Right renal pelvis (tissue), 4 donors: Measurements from ENCODE around the gene KNSTRN. TPM values are rescaled to one million over a fixed set of nuclear protein-coding genes. Genes with fewer than 3 reads are reported as not detected.
A peak's percentile ranks its signal among the peaks of the same experiment; 100 is the strongest.

Source experiments
- DNase-seq, 4 donors: peaks; one replicate each; pipeline ENCODE4 v3.0.0-alpha.2; 2013; ENCODE audit warnings: low read depth in 4 of 4, low spot score in 3 of 4, missing footprints in 1 of 4
- polyA plus RNA-seq, 4 donors: library from polyadenylated mRNA; unstranded; fragments of 120-200 nt; gene quantifications; one replicate each; pipeline ENCODE4 v1.2.1, GENCODE V29; 2013; ENCODE audit not compliant: insufficient read length in 4 of 4

KNSTRN gene
- polyA plus RNA-seq, 4 donors, result 29.5 to 34.7 (median 31.0) TPM

DNA sequence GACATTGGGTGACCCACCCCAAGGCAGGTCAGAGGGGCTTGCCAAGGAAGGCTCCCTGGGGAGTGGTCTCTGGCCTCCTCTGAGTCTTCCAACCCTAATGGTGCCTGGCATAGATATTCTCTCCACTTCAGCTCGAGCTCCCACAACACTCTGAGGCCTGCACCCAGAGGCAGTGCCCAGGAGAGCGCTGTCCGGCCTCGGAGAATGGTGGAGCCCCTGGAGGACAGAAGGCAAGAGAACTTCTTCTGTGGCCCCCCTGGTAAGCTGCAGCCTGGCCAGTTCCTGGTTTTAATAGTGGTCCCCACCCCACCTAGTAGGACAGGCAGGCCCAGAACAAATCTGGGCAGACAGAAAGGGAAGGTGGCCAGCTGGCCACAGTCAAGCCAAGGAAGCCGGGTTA is 17.5 kb upstream of the KNSTRN start:
- no peak for DNase-seq

DNA sequence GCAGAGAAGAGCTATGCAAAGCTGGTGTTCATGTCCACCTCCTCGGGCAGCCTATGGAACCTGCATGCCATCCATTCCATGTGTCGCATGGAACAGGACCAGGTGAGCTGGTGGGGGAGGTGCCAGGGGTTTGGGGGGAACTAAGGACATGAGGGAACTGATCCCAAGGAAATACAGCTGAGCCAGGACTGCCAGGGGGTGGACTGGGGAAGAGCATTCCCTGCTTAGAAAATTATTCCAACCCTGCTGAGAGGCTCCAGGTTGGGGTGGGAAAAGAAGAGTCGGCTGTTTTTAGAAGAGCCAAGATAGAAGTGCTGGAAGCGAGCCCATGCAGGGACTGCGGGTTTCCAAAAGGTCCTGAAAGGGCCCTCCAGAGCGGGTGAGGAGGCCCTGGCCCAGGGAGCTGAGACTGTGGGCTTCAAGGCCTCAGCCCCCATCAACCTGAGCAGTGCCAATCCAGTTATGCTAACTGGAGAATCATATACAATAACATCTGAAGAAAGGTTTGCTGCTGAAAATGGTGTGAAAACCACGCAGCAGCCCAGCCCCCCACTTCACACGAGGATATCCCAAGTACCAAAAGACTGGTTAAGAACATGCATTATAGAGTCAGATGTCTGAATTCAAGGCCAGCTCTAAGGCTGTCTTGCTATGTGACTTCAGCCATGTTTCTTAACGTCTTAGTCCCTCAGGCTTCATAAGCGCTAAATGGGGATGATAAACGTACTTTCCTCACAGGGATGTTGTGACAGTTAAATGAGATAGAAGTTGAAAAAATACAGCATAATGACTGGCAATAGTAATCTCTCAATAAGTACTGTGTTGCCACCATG is 16.7 kb upstream of the KNSTRN start:
- no peak for DNase-seq

DNA sequence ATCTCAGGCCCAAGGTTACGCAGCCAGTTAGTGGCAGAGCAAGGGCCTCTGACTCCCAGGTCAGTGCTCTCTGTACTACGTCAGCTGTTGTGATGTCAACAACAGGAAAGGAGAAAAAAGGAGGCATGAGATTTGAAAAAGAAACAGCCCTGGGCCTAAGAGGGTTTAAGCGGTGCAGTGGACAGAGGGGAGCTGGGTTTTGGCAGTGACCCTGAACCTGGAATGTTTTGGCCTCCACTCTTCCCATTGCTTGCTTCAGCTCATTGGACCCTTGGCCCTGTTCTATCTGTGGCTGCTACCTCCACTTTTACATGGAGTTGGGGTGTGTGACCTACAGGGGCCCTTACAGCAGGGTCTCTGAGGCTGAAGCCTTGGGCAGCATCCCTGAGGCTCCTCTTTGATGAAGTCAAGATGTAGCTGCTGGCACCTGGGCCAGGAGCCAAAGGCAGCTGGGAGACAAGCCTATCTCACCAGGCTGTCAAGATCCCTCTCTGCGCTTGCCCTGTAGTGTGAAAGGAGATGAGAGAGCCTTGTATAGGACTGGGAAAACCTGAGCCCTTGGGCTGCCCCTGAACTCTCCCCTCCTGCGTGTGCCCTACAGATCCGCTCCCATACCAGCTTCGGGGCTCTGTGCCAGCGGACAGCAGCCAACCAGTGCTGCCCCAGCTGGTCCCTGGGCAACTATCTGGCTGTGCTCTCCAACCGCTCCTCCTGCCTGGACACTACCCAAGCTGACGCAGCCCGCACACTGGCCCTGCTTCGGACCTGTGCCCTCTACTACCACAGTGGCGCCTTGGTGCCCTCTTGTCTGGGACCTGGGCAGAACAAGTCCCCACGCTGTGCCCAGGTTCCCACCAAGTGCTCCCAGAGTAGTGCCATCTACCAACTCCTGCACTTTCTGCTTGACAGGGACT is 15.8 kb upstream of the KNSTRN start:
- DNase-seq, result no peak

GRCh38 chr15:40367371-40367685 is 15.2 kb upstream of the KNSTRN start:
- no peak for DNase-seq

DNA sequence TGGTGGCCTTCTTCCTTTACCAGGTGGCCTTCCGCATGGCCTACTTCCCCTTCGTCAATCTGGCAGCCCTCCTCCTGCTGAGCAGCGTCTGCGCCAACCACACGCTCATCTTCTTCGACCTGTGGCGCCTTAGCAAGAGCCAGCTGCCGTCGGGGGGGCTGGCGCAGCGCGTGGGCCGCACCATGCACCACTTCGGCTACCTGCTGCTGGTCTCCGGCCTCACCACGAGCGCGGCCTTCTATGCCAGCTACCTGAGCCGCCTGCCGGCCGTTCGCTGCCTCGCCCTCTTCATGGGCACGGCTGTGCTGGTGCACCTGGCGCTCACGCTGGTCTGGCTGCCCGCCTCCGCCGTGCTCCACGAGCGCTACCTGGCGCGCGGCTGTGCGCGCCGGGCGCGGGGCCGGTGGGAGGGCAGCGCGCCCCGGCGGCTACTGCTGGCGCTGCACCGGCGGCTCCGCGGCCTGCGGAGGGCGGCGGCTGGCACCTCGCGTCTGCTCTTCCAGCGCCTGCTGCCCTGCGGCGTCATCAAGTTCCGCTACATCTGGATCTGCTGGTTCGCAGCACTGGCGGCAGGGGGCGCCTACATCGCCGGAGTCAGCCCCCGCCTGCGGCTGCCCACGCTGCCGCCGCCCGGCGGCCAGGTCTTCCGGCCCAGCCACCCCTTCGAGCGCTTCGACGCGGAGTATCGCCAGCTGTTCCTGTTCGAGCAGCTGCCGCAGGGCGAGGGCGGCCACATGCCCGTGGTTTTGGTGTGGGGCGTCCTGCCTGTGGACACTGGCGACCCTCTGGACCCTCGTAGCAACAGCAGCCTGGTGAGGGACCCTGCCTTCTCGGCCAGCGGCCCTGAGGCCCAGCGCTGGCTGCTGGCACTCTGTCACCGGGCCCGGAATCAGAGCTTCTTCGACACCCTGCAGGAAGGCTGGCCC is 14.6 kb upstream of the KNSTRN start:
- peak; percentile 68 to 76 (median 73) for DNase-seq

- no peak for DNase-seq
Observed at GRCh38 chr15:40368719-40369473, 13.6 kb upstream of the KNSTRN start.

DNA sequence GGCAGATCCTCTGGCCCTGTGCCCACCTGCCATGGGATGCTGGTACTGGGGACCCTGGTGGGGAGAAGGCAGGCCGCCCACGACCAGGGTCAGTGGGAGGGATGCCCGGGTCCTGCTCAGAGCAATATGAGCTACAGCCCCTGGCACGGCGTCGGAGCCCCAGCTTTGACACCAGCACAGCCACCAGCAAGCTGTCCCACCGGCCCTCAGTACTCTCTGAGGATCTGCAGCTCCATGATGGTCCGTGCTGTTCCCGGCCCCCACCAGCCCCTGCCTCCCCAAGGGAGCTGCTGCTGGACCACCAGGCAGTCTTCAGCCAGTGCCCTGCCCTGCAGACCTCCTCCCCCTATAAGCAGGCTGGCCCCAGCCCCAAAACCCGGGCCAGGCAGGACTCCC is 13.0 kb upstream of the KNSTRN start:
- no peak for DNase-seq

DNA sequence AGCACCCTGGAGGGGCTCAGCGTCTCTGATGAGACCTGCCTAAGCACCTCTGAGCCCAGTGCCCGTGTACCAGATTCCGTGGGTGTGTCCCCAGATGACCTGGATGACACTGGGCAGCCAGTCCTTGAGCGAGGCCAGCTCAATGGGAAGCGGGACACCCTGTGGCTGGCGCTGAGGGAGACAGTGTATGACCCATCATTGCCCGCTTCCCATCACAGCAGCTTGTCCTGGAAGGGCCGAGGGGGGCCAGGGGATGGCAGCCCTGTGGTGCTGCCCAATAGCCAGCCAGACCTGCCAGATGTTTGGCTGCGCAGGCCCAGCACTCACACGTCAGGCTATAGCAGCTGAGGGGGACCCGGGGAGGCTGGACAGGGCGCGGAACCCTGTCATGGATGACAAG is 12.6 kb upstream of the KNSTRN start:
- no peak for DNase-seq

- DNase-seq, result no peak
Observed at GRCh38 chr15:40372981-40373380, 9.5 kb upstream of the KNSTRN start.

GRCh38 chr15:40377606-40378005 is 4.9 kb upstream of the KNSTRN start:
- no peak for DNase-seq

GRCh38 chr15:40379374-40379773 is 3.1 kb upstream of the KNSTRN start:
- no peak for DNase-seq

- DNase-seq, result no peak
Observed at GRCh38 chr15:40379853-40380252, 2.7 kb upstream of the KNSTRN start.

- no peak for DNase-seq
Observed at GRCh38 chr15:40380636-40381035, 1.9 kb upstream of the KNSTRN start.

DNA sequence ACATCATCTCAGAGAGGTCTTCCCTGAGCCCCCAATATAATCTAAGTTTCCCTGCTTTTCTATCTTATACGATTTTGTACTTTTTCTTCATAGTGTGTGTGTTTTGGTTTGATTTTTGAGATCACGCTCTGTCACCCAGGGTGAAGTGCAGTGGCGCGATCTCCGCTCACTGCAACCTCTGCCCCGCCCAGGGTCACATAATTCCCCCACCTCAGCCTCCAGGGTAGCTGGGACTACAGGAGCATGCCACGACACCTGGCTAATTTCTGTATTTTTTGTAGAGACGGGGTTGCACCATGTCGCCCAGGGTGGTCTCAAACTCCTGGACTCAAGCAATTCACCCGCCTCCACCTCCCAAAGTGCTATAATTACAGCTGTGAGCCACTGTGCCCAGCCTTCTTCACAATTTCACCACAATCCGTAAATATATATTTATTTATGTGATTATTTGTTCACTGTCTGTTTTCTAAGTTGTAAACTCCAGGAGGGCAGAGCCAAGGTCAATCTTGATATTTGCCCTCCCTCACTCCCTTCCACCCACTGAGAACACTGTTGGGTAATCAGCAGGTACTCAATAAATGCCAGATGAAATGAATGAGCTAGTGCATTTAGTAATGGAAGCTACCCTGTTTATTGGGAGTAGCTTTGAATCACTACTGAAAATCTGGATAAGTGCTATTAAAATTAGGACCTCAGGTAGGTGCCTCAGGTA is 547 bp upstream of the KNSTRN start:
- no peak for DNase-seq

DNA sequence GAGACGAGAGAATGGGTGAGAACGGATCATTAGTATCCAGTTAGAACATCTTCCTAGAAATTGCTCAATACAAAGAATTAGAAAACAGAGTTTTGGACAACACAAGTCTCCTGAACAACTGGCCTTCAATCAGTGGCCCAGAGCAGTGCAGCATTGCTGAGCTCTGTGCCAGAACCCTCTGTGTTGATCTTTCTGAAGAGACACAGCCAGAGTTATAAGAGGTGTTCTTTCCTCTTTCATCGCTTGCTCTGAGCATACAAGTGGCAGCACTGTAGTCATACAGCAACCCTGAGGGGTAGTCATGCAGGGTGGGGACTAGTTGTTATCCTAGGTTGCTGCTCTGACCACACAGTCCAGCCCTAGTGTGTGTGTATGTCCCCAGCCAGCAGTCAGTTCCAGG is 4.0 kb downstream of the KNSTRN start:
- DNase-seq, result no peak

- DNase-seq, result no peak
Observed at GRCh38 chr15:40388941-40389823, 6.7 kb downstream of the KNSTRN start.

DNA sequence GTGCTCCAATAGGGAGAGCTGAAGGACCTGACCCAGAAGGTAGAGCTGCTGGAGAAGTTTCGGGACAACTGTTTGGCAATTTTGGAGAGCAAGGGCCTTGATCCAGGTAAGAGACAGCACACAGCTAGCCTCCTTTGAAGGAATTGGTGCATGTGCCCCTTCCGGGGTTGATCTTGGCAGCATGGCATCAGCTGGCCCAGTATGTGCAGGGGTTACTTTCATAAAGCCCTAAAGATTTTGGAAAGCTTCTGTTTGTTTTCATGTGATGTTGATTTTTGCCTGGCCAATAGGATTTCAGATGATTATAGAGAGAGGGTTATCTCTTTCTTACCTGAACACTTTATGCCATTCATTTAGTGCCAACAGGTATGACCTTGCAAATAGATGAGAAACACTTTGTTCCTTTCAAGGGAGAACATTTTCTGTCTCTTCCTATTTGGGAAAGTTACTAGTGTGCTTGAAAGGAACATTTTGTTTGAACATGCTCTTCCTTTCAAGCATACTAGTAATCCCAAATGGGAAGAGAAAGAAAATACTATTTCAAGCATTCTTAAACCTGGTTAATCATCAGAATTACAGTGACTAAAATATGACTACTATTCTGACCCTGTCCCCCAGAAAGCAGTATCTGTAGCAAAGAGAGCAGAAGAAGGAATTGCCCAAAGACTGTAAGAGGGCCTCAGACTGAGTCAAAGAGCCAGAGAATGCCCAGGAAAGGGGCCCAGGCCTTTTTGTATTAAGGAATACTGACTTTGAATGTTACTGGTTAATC is 7.5 kb downstream of the KNSTRN start:
- DNase-seq, result no peak
